Loucy (cell line): Measurements from ENCODE around the gene GALNT1.

Experiments used
- CTCF ChIP-seq: fragments of 200-600 bp; sonication (generic); conservative IDR thresholded peaks from 2 replicates; pipeline ENCODE4 v1.5.1; 2014; ENCODE audit warnings: mild to moderate bottlenecking, antibody characterized with exemption, low read length
- EZH2phosphoT487 ChIP-seq: fragments of 200-600 bp; IDR thresholded peaks from 2 replicates; pipeline ENCODE4 v1.6.1; 2018; ENCODE audit warnings: antibody characterized with exemption, mild to moderate bottlenecking, moderate library complexity, borderline replicate concordance

- TF ChIP-seq CTCF (no peak), EZH2phosphoT487 (no peak)
Measured at GRCh38 chr18:35732636-35733035, 151.1 kb downstream of the GALNT1 start.
